GM19438 (cell line): Measurements from ENCODE around the gene MOB3A.
"Not testable (repeated sequence)": the region's sequence is repeated elsewhere in the genome, so short reads cannot be mapped to it uniquely, and the experiment has no call there.

Experiments used
- ATAC-seq: cut with Tn5 transposase; IDR thresholded peaks from one replicate; pipeline ENCODE4 v1.9.1; 2021; ENCODE audit warnings: low read depth; ENCODE audit not compliant: unreplicated experiment

Gene MOB3A

DNA sequence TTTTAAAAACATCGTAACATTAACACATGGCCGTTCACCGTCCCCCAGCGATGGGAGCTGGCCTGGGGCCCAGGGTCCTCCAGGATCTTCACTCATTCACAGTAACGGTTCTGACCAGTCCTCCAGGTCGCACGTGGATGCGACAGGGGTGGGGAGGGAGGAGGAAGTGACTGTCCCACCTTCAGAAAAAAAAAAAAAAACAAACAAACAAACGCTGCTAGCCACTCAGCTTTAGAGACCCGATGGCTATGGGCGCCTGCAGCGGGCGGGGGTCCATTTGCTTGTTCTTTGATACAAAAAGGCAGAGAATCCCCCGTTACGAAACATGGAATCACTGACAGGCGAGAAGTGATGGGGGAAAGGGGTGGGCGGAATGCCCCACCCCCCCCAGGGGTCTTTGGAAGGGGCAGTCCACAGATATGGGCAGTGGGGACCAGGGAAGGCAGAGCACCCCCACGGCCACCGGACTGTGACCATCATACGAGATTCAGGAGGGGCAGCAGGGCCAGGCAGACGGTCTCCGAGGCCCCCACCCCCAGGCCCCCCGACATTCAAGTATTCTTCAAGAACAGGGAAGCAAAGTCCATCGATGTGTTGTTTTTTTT lies 58.4 kb downstream of the MOB3A start:
- no peak for ATAC-seq

DNA sequence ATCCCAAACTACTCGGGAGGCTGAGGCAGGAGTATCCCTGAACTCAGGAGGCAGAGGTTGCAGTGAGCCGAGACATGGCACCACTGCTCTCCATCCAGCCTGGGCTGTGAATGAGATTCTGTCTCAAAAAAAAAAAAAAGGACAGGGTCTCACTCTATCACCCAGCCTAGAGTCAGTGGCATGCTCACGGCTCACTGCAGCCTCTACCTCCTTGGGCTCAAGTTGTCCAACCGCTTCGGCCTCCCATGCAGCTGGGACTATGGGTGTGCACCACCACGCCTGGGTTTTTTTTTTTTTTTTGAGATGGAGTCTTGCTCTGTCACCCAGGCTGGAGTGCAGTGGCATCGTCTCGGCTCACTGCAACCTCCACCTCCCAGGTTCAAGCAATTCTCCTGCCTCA lies 59.7 kb downstream of the MOB3A start:
- ATAC-seq, result no peak

DNA sequence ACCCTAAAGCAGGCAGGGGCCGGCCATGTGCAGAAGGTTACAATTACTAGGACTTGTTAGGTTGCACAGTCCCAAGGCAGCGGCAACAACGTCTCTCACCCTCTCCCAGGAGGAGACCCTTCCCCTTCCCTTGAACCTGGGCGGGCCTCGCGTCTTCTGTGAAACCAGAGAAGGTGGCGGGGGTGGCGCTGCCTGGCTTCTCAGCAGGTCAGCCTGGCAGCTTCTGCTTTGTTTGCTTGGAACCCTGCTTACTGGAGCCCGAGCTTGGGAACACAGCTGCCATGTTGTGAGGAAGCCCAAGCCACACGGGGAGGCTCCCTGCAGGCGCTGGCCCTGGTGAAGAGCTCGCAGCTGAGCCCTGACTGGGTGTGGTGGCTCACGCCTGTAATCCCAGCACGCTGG lies 60.5 kb downstream of the MOB3A start:
- no peak for ATAC-seq

DNA sequence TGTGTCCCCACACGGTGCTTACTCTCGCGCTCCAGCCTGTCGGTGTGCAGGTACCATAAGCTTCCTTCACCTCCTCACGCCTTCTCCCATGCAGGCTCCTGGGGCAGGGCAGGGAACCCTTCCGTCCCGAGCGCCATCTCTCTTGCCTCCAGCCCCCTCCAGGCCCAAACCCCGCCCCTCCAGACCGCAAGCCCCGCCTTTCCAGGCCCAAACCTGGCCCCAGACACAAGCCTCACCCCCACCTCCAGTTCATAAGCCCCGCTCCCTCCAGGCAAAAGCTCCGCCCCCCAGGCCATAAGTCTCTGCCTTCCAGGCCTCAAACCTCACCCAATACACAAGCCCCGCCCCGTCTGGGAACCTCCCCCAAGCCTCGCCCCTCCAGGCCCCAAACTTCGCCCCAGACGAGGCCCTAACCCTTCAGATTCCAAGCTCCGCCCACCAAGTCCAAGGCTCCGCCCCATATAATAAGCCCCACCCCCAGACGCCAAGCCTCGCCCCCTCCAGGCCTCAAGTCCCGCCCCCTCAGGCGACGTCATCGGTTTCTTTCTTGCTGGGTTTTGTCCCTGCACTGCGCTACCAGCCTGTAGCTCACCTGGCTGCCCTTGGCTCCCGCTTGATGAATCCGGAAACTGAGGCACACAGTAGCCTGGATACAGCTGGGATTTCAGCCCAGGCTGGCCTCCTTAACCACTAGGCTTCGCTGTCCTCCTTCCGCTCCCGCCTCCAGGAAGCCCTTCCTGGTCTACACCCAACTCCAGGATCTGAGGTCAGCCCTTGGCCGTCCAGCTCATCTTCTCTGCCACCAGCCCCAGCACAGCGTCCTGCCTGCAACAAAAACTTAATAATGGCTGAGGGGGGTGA lies 61.2 kb downstream of the MOB3A start:
- ATAC-seq, result no peak

DNA sequence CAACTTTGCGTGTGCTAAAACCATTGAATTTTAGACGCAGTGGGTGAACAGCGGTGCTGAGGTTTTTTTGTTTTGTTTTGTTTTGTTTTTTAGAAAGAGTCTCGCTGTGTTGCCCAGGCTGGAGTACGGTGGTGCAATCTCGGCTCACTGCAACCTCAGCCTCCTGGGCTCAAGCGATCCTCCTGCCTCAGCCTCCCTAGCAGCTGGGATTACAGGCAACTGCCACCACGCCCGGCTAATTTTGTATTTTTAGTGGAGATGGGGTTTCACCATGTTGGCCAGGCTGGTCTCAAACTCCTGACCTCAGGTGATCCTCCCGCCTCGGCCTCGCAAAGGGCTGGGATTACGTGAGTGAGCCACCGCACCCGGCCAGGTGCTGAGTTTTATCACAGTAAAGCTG lies 61.9 kb downstream of the MOB3A start:
- not testable (repeated sequence) for ATAC-seq

DNA sequence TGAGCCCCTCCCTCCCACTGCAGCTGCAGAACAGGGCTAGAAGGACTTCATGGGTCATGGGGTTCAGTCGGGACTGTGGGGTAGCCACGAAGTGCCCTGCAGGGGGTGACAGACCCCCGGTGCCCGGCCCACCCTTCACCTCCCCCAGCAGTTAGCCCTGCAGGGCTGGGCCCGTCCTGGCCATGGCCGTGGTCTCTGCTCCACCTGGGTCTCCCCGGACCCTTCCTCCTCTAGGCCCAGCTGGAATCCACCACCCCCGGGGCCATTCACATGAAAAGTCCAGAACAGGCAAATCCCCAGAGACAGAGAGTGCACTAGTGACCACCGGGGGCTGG lies 62.3 kb downstream of the MOB3A start:
- ATAC-seq, result no peak

DNA sequence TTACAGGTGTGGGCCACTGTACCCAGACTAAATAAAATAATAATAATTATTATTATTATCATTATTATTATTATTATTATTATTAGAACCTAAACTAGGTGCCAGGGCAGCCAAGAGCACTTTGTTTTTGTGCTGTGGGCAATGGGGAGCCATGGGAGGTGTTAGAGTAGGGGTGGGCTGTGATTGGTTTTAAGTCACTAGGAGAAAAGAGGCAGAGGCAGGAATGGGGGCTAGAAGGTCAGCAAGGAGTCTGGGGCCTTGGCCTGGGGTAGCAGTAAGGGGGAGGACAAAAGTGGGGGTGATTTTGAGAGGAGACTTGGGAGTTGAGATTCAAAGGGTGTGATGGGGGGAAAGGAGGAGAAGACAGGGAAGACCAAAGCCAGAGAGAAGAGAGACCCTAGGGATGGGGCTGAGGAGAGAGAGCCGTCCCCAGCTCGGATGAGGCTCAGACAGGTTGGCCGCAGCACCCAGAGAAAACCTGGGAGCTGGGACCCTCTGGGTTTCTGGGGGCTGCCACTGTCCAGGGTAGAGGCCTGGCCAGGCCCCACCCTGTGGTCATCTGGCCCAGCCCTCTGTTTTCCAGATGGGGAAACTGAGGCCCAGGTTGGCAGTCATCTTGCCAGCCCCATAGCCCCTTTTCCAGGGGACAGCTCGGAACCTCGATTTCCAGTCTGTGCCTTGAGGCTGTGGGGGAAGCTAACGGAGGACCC lies 62.9 kb downstream of the MOB3A start:
- ATAC-seq, result no peak

DNA sequence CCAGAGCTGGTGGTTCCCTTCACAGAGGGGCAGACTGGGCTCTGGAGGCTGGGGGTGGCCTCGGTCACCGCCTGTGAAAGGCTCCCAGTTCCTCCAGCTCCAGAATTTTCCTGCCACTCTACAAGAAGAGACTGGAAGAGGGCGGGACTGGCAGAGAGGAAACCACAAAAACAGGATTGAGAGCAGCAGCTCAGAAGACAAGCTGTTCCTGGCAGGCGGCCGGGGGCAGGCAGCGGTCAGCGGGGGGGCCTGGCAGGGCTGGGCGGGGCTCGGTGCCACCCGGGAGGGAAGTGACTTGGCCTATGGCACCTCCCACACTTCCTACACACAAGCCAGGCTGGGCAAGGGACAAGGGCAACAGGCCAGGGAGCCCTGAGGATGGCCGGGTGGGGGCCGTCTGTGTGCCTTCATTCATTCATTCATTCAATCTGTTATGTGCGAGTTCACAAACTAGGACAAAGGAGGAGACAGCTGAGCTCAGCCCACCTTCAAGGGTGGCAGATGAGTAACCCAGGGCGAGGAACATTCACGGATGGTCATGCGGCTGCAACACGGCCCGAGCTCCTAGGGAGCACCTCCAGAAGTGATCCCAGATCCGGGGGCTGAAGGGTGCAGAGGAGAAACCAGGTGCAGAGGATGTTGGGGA lies 63.7 kb downstream of the MOB3A start:
- no peak for ATAC-seq

DNA sequence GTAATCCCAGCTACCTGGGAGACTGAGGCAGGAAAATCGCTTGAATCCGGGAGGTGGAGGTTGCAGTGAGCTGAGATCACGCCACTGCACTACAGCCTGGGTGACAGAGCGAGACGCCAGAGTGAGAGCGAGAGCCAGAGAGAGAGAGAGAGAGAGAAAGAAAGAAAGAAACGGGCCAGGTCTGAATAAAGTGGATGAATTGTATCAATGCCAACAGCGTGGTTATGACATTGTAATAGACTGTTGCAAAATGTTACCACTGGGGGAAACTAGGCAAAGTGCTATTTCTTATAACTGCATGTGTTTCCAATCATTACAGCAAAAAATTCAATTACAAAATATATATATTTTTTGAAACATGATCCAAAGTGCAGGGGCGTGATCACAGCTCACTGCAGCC lies 68.8 kb downstream of the MOB3A start:
- ATAC-seq, result no peak

DNA sequence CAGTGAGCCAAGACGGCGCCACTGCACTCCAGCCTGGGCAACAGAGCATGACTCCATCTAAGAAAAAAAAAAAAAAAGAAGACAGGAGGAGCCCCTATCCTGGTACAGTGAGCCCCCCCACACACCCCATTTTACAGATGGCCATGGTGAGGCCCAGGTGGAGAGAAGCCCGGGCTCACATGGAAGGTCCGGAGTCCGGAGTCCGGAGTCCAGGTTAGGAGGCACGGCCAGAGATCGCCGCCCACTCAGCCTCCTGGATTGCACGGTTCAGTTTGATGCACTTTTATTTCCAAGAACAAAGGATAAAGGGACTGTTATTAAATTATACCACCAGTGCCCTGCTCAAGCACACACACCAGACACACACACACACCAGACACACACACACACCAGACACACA lies 69.4 kb downstream of the MOB3A start:
- ATAC-seq, result no peak

DNA sequence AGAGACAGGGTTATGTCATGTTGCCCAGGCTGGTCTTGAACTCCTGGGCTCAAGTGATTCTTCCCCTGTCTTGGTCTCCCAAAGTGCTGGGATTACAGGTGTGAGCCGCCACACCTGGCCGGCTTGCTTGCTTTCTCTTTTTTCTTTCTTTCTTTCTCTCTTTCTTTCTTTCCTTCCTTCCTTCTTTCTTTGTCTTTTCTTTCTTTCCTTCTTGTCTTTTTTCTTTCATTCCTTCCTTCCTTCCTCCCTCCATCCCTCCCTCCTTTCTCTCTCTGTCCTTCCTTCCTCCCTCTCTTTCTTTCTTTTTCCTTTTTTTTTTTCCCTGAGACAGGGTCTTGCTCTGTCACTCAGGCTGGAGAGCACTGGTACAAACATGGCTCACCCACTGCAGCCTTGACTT lies 73.8 kb downstream of the MOB3A start:
- ATAC-seq, result no peak

DNA sequence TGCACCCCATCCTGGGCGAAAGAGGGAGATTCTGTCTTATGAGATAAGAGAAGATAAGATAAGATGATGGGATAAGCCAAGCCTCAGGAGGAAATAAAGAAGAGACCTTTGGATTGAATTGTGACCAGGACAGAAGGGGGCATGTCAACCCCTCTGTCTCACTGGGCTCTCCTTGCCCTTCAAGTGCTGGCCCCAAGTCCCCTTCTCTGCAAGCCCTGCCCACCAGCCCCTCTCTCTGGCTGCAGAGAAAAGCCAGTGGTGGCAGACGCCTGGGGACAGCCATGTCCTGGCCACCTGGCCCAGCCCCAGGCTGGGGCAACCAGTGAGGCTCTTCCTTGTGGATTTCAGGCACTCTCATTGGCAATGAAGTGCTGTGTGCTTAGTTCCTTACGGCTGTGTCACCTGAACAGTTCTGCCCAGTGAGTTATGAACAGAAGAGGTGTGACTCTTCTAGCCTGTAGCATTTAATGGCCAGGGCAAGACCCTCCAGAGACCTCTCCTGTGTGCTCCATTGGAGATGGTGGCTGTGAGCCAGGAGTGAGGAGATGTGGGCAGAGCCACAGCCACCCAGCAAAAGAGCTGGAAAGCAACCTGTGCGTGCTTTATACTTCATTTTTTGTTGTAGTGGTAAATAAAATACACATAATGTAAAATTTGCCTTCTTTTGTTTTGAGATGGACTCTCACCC lies 74.5 kb downstream of the MOB3A start:
- no peak for ATAC-seq
